ENCODE results near the gene PCSK5. TPM values are rescaled to one million over a fixed set of nuclear protein-coding genes. Genes with fewer than 3 reads are reported as not detected.

Gene PCSK5
- total and polyA plus RNA-seq, 10 donors = 0.28 to 8.1 (median 5.5) TPM

GRCh38 chr9:76342858-76343257, 452.4 kb downstream of the PCSK5 start:
- H3K27ac ChIP-seq = no peak overlapping the region
- no peak overlapping the region for H3K4me3 ChIP-seq
- H3K4me1 ChIP-seq = no peaks in the 10 kb centered on the region
- WGBS, 5 donors = 80 to 98% (median 95%) methylated on average over 2 of the region's 2 CpGs
- H3K27me3 ChIP-seq (replicated peaks in 1 of 7) = peaks cover 0 to 6% (median 0%) of the 10 kb centered on the region in 7 donors
- intact Hi-C loops (cut with DNase I; ENCODE audit: low total_unique reads) = no loop called here
- TF ChIP-seq POLR2AphosphoS5 (IDR thresholded peaks at IDR 0.05) (no peak), POLR2A (IDR thresholded peaks at IDR 0.05) (no peak)
- TF ChIP-seq, protein P1, sequence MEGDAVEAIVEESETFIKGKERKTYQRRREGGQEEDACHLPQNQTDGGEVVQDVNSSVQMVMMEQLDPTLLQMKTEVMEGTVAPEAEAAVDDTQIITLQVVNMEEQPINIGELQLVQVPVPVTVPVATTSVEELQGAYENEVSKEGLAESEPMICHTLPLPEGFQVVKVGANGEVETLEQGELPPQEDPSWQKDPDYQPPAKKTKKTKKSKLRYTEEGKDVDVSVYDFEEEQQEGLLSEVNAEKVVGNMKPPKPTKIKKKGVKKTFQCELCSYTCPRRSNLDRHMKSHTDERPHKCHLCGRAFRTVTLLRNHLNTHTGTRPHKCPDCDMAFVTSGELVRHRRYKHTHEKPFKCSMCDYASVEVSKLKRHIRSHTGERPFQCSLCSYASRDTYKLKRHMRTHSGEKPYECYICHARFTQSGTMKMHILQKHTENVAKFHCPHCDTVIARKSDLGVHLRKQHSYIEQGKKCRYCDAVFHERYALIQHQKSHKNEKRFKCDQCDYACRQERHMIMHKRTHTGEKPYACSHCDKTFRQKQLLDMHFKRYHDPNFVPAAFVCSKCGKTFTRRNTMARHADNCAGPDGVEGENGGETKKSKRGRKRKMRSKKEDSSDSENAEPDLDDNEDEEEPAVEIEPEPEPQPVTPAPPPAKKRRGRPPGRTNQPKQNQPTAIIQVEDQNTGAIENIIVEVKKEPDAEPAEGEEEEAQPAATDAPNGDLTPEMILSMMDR (IDR thresholded peaks at IDR 0.05 in 8 of 11, conservative IDR thresholded peaks at IDR 0.05 in 3 of 11) = no peak
- no peaks in the 10 kb centered on the region for H3K36me3 ChIP-seq
- peaks cover 0 to 5% (median 0%) of the 10 kb centered on the region in 8 donors for H3K9me3 ChIP-seq
- no peak for DNase-seq

GRCh38 chr9:76349865-76350264, 459.4 kb downstream of the PCSK5 start:
- Histone ChIP-seq H3K4me3 (no peak overlapping the region), H3K27me3 (replicated peaks in 1 of 7) (peaks cover 0 to 6% (median 0%) of the 10 kb centered on the region in 7 donors), H3K36me3 (no peaks in the 10 kb centered on the region), H3K4me1 (no peaks in the 10 kb centered on the region), H3K27ac (no peak overlapping the region), H3K9me3 (no peaks in the 10 kb centered on the region)
- intact Hi-C loops (cut with DNase I; ENCODE audit: low total_unique reads) = no loop called here
- TF ChIP-seq POLR2A (IDR thresholded peaks at IDR 0.05) = no peak
- TF ChIP-seq, protein P1 (IDR thresholded peaks at IDR 0.05 in 8 of 11, conservative IDR thresholded peaks at IDR 0.05 in 3 of 11) = no peak
- no peak for TF ChIP-seq POLR2AphosphoS5 (IDR thresholded peaks at IDR 0.05)
- WGBS, 5 donors = 57 to 83% (median 79%) methylated on average over 1 of the region's 1 CpG
- no peak for DNase-seq

DNA sequence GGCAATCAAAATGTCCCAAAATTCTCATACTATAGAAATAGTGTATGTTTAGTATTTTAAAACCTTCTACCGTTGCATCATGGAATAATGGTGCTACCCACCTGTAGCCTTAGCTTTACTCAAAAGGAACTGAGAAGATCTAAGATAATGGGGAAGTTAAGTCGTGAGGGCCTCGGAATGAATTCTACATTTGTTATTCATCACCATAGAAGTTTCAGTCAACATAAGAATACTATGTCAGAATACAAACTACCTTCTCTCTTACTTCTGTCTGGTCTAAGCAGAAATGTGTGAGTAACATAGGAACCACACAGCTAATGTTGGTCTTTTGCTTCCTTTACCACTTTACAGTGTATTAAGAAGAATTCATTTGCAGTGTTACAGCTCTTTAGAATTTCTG, 460.5 kb downstream of the PCSK5 start:
- no peak for DNase-seq
- Histone ChIP-seq H3K27me3 (replicated peaks in 1 of 7) (no peaks in the 10 kb centered on the region), H3K36me3 (no peaks in the 10 kb centered on the region), H3K4me1 (no peaks in the 10 kb centered on the region), H3K27ac (no peak overlapping the region), H3K4me3 (no peak overlapping the region), H3K9me3 (no peaks in the 10 kb centered on the region)
- WGBS, 5 donors = 43 to 64% (median 47%) methylated on average over 3 of the region's 3 CpGs
- no peak for TF ChIP-seq POLR2AphosphoS5 (IDR thresholded peaks at IDR 0.05)
- TF ChIP-seq, protein P1 (IDR thresholded peaks at IDR 0.05 in 8 of 11, conservative IDR thresholded peaks at IDR 0.05 in 3 of 11) = no peak
- TF ChIP-seq POLR2A (IDR thresholded peaks at IDR 0.05) = no peak
- intact Hi-C loops (cut with DNase I; ENCODE audit: low total_unique reads) = no loop called here

DNA sequence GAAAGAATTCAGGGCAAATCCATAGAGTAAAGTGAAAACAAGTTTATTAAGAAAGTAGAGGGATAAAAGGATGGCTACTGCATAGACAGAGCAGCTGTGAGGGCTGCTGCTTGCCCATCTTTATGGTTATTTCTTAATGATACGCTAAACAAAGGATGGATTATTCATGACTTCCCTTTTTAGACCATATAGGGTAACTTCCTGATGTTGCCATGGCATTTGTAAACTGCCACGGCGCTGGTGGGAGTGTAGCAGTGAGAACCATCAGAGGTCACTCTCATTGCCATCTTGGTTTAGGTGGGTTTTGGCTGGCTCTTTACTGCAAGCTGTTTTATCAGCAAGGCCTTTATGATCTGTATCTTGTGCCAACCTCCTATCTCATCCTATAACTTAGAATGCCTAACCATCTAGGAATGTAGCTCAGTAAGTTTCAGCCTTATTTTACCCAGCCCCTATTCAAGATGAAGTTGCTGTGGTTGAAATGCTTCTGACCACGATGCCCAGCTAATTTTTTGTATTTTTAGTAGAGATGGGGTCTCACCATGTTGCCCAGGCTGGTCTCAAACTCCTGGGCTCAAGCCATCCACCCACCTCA, 461.6 kb downstream of the PCSK5 start:
- no peaks in the 10 kb centered on the region for H3K36me3 ChIP-seq
- no peaks in the 10 kb centered on the region for H3K27me3 ChIP-seq (replicated peaks in 1 of 7)
- no peaks in the 10 kb centered on the region for H3K4me1 ChIP-seq
- H3K9me3 ChIP-seq = no peaks in the 10 kb centered on the region
- intact Hi-C loops (cut with DNase I; ENCODE audit: low total_unique reads) = no loop called here
- TF ChIP-seq, protein P1 (IDR thresholded peaks at IDR 0.05 in 8 of 11, conservative IDR thresholded peaks at IDR 0.05 in 3 of 11) = no peak
- TF ChIP-seq POLR2A (IDR thresholded peaks at IDR 0.05) = no peak
- TF ChIP-seq POLR2AphosphoS5 (IDR thresholded peaks at IDR 0.05) = no peak
- DNase-seq = no peak
- no peak overlapping the region for H3K4me3 ChIP-seq
- WGBS, 5 donors = 44 to 78% (median 53%) methylated on average over 4 of the region's 4 CpGs
- H3K27ac ChIP-seq = no peak overlapping the region
